A204.1 (cell line): ENCODE data around the gene UNC50.

Experiments
- FAIRE-seq: peaks from 2 replicates; lab custom pipeline; 2012; peaks lifted over from hg19 to GRCh38; lab: Jason Lieb, UNC

The UNC50 gene

DNA sequence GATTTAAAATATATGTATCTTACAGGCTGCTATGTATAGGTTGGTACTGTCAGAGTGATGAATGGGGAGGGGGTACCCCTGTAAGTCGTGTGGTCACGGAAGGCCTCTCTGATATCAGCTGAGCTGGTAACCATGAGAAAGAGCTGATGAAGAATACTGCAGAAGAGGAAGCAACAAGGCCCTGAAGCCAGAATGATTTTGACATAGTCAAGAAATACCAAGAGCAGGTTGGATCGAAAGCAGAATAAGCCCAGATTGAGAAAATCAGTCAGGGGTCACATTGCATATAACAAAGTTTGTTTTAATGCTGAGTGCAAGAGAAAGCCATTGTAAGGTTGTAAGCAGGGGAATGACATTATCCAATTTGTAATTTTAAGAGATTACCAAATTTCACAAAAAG, 57.3 kb downstream of the UNC50 start:
- no peak for FAIRE-seq
